ENCODE data around the gene KAZN. TPM values are rescaled to one million over a fixed set of nuclear protein-coding genes. Genes with fewer than 3 reads are reported as not detected.

KAZN gene
- total and polyA plus RNA-seq, 12 donors, result 1.1 to 6.5 (median 1.9) TPM

- peaks cover 0 to 3% (median 0%) of the 10 kb centered on the region in 9 donors for H3K4me1 ChIP-seq
- H3K36me3 ChIP-seq, result no peaks in the 10 kb centered on the region
- WGBS, 2 donors, result 63 to 66% methylated on average over 9 of the region's 9 CpGs
- intact Hi-C loops (cut with DNase I), result loop anchor here in 1 of 10 donors (2.0 kb wide), 1 partner anchor 71 kb away; no protein-coding TSS in a partner anchor
- H3K27me3 ChIP-seq, result peaks cover 0 to 28% (median 8%) of the 10 kb centered on the region in 7 donors
- ATAC-seq, result no peak
- TF ChIP-seq CTCF (IDR thresholded peaks at IDR 0.05), result no peak
- DNase-seq, result no peak
- H3K27ac ChIP-seq, result no peak overlapping the region
- no peak overlapping the region for H3K4me3 ChIP-seq
- no peaks in the 10 kb centered on the region for H3K9me3 ChIP-seq
Measured at GRCh38 chr1:14881775-14882672, 283.5 kb downstream of the KAZN start.

- ATAC-seq, result no peak
- H3K9me3 ChIP-seq, result no peaks in the 10 kb centered on the region
- no peak overlapping the region for H3K27ac ChIP-seq
- TF ChIP-seq CTCF (IDR thresholded peaks at IDR 0.05), result no peak
- H3K4me1 ChIP-seq, result peaks cover 0 to 3% (median 0%) of the 10 kb centered on the region in 9 donors
- H3K27me3 ChIP-seq, result peaks cover 0 to 12% (median 0%) of the 10 kb centered on the region in 7 donors
- H3K4me3 ChIP-seq, result no peak overlapping the region
- DNase-seq, result no peak
- WGBS, 2 donors, result 73 to 77% methylated on average over 15 of the region's 15 CpGs
- intact Hi-C loops (cut with DNase I), result no loop called here
- H3K36me3 ChIP-seq, result no peaks in the 10 kb centered on the region
Measured at GRCh38 chr1:14884614-14885175, 286.2 kb downstream of the KAZN start.

GRCh38 chr1:14887044-14887566 is 288.6 kb downstream of the KAZN start:
- intact Hi-C loops (cut with DNase I), result no loop called here
- H3K36me3 ChIP-seq, result no peaks in the 10 kb centered on the region
- no peak for TF ChIP-seq CTCF (IDR thresholded peaks at IDR 0.05)
- H3K4me1 ChIP-seq, result no peaks in the 10 kb centered on the region
- 88 to 89% methylated on average over 5 of the region's 5 CpGs for WGBS, 2 donors
- no peak overlapping the region for H3K27ac ChIP-seq
- no peak for ATAC-seq
- DNase-seq, result no peak
- no peaks in the 10 kb centered on the region for H3K9me3 ChIP-seq
- peaks cover 0 to 20% (median 1%) of the 10 kb centered on the region in 7 donors for H3K27me3 ChIP-seq
- no peak overlapping the region for H3K4me3 ChIP-seq

GRCh38 chr1:14887764-14888350 is 289.4 kb downstream of the KAZN start:
- H3K4me1 ChIP-seq, result no peaks in the 10 kb centered on the region
- intact Hi-C loops (cut with DNase I), result no loop called here
- H3K9me3 ChIP-seq, result no peaks in the 10 kb centered on the region
- no peak overlapping the region for H3K4me3 ChIP-seq
- ATAC-seq, result no peak
- TF ChIP-seq CTCF (IDR thresholded peaks at IDR 0.05), result no peak
- peaks cover 0 to 23% (median 5%) of the 10 kb centered on the region in 7 donors for H3K27me3 ChIP-seq
- DNase-seq, result no peak
- H3K27ac ChIP-seq, result no peak overlapping the region
- H3K36me3 ChIP-seq, result no peaks in the 10 kb centered on the region
- WGBS, 2 donors, result 70 to 76% methylated on average over 13 of the region's 13 CpGs
